GM20431 (cell line): Measurements from ENCODE around the gene LUZP1.

ENCODE experiments used
- in situ Hi-C: fragments of 300-500 bp; cut with MseI, MboI; formaldehyde crosslinking; loops from one replicate; pipeline ENCODE4 v1.15.0; 2020; ENCODE audit warnings: low sequenced_read_pairs; ENCODE audit not compliant: unreplicated experiment

The LUZP1 gene

GRCh38 chr1:23122023-23122748 lies 46.5 kb downstream of the LUZP1 start:
- in situ Hi-C loops: no loop called here

GRCh38 chr1:23120383-23120782 lies 48.3 kb downstream of the LUZP1 start:
- in situ Hi-C loops: no loop called here

DNA sequence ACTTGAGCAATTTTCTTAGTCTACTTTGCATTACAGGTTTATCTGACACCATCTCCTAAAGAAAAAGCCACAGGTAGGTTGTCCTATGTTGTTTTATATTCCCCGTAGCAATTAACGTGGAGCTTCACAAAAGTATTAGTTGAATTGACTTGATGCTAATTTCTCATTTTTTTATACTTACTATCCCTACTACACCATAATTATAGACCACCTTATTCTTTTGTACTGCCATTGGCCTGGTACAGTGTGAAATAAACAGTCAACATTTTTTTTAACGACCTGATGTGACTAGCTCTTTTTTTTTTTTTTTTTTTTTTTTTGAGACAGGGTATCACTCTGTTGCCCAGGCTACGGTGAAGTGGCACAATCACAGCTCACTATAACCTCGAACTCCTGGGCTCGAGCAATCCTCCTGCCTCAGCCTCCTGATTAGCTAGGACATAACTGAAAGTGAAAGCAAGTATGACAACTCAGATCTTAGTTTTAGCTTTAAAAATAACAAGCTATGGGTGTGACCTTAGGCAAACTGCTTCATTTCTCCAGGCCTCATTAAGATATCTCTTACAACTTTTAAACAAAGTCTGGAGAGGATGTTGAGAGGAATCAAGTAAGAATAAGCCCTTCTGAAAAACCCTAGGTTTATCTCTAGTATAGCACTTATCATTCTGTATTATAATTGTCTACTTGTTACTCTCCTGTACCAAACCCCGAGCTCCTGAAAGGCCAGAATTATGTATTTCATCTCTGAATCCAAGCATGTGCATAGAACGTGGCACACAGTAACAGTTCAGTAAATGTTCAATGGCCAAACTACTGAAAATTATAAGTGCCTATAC lies 49.5 kb downstream of the LUZP1 start:
- in situ Hi-C loops: no loop called here

GRCh38 chr1:23118407-23118806 lies 50.2 kb downstream of the LUZP1 start:
- in situ Hi-C loops: no loop called here

GRCh38 chr1:23116921-23117699 lies 51.5 kb downstream of the LUZP1 start:
- in situ Hi-C loops: no loop called here

GRCh38 chr1:23116216-23116836 lies 52.3 kb downstream of the LUZP1 start:
- in situ Hi-C loops: no loop called here

DNA sequence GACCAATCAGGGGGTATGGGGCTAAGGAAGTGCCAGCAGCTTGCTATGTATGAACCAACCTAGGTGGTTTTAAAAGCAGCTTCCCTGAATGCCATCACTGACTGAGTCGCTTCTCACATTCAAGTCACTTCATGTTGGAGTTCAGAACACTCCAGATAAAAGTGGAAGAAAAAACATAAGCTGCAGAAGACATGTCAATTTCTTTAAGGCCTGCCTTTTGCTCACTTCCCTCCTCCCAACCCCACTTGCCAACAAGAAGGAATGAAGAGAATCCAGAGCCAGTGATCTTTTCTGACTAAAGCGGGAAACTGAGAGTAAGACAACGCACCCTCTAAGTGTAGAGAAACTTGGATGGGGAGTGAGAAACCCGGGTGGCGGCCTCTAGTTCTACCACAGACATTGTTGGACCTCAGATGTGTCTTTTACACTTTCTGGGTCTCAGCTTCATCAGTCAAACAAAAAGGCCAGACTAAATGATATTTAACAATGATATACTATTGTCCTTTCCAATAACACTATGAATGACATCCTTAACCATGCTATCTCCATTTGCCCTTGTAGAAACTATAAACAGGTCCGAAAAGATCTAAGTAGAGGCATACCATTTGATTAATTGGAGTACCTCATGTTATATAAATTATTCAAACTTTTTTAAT lies 54.1 kb downstream of the LUZP1 start:
- in situ Hi-C loops: no loop called here

- in situ Hi-C loops: no loop called here
These were observed 56.8 kb downstream of the LUZP1 start for GRCh38 chr1:23111600-23112535.

- in situ Hi-C loops: no loop called here
These were observed 58.3 kb downstream of the LUZP1 start for GRCh38 chr1:23110391-23110790.

DNA sequence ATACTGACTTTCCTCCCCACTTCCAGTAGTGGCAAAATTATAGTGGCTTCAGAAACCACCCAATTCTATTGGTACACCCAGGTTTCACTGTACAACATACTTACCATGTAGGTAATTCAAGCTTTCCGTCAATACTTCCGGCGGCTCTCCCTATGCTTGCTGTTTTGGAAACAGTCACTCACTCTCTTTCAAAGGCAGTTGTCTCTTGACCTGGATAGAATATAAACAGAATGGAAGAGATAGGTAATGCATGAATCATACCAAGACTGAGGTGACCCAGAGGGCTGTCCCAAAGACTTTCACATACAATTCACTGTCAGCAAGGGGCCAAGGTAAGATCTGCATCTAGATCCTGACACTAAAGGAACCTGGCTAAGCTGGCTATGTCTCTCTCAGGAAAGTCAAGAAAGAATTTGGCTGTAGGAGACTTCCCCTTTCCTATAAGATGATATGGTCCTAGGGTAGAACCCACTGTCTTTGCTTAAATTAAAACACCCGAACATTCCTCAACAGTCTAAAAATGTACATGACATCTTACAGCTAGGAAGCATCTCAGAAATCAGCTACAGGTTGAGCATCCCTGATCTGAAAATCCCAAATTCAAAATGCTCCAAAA lies 59.6 kb downstream of the LUZP1 start:
- in situ Hi-C loops: no loop called here

DNA sequence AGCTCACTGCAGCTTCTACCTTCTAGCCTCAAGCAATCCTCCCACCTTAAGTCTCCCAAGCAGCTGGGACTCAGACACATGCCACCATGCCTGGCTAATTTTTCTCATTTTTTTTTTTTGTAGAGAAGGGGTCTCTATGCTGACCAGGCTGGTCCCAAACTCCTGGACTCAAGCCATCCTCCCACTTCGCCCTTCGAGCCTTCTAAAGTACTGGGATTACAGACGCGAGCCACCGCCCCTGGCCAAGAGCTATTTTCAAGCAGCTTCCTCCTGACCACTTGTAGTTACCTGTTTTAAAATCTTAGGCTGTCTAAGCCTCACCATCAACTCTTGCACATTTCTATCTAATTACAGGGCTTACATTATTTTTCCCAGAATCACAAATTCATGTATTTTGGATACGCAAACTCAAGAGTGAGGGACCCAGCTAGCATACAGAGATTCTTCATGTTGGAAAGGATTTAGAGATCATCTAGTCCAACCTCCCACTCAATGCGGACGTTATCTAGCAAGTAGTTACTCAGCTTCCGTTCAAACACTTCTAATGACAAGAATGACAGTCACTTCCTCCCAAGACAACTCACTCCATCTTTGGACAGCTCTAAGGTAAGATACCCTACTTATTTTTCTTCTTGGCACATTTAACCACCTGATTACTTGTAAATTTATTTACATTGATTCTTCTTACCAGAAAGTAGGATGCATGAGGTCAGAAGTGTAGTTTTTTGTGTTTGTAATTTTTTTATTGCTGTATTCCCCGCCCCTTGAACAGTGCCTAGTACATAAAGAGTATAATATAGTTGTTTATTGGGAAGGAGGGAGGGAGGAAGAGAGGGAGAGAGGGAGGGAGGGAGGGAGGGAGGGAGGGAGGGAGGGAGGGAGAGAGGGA lies 65.4 kb downstream of the LUZP1 start:
- in situ Hi-C loops: no loop called here

GRCh38 chr1:23102289-23102688 lies 66.4 kb downstream of the LUZP1 start:
- in situ Hi-C loops: no loop called here

DNA sequence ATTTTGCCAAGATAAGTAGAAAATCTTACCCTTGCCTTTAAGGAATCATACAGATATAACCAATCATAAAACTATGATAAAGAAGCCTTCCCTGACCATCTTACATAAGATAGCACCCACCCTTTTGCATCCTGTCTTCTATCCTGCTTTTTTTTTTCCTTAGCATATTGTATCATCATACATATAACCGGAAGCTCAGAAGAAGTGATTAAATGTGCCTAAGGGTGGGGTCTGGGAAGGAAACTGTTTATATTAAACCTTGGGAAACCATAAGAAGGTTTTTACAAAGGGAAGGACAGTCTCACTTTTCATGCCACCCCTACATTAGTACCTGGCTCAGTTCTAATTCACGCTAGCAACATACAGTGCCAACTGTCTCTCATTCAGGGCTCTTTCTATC lies 66.8 kb downstream of the LUZP1 start:
- in situ Hi-C loops: no loop called here

- in situ Hi-C loops: no loop called here
These were observed 67.4 kb downstream of the LUZP1 start for GRCh38 chr1:23101101-23101827.

DNA sequence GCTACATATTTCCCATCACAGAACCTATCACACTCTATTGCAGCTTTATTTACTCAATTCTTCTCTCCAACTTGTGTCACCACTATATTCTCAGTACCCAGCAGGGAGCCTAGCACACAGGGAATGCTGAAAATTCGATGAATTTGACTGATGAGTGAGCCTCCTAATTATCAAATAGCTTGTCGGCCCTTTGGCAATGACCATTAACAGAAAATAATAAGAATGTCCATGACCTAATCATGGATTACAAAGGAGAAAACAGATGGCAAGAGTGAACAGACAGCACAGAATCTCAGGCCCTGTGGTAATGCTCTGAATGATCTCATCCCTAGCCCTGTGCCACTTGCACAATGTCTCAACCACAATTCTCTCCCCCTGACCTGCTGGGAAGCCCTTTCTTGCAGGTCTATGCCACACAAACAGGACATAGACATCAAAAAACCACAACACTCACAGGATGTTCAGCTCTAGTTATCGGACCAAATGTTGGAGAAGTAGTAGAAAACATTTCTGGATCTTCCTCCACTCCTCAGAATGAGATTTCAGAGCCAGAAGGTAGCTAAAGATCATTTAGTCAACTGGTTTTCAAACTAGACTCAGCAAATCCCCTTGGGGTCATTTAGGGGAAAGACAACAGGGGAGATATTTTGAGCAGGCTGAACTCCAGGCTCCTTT lies 68.4 kb downstream of the LUZP1 start:
- in situ Hi-C loops: no loop called here

DNA sequence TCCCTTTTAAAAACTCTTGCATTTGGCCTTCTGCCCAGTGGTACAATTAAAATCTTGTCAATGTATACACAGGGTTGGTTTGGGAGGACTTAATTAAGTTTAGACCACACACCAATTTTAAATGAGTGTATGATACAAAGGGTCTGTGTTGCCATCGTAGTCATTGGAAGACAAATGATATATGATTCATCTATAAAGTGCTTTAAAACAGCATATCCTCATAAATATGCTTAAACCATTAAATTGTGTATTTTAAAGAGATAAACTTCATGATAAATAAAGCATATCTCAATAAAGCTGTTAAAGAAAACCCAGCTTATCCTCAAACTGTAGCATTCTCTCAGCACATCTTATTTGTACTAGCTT lies 69.5 kb downstream of the LUZP1 start:
- in situ Hi-C loops: loop anchor here (10.0 to 25.0 kb wide), 2 partner anchors 86 to 112 kb away; no protein-coding TSS in a partner anchor
